Caco-2 (cell line): ENCODE results near the gene SMAD2. TPM values are rescaled to one million over a fixed set of nuclear protein-coding genes. Genes with fewer than 3 reads are reported as not detected.

Experiments
- BruUV-seq: library from RNA; stranded (reverse); fragments of 400-500 nt; replicated peaks from 2 replicates; lab custom pipeline; 2021; lab: Mats Ljungman, UMichigan
- CTCF ChIA-PET: fragments of 300-600 bp; sonication (Branson Sonifier 250); formaldehyde crosslinking; loops from one replicate; lab custom pipeline; 2022; ENCODE audit warnings: antibody characterized with exemption; lab: Charles Lee
- POLR2A ChIA-PET: fragments of 300-600 bp; sonication (Branson Sonifier 250); formaldehyde crosslinking; loops from one replicate; lab custom pipeline; 2022; ENCODE audit warnings: antibody characterized with exemption; lab: Charles Lee
- DNase-seq, 2 experiments: peaks; one replicate each; pipeline versions ENCODE4 v3.0.0 to v3.0.0-alpha.2; 2020 to 2022
- H3K27me3 ChIP-seq: replicated peaks from 2 replicates; pipeline ENCODE4 v1.6.0; 2011; ENCODE audit warnings: low read length; ENCODE audit not compliant: control insufficient read depth, insufficient read depth
- H3K36me3 ChIP-seq: 2 replicates; pipeline ENCODE4 v1.5.1; 2011; ENCODE audit warnings: low read length; ENCODE audit not compliant: control insufficient read depth, insufficient read depth
- H3K4me1 ChIP-seq: fragments of 250-450 bp; sonication (Bioruptor Pico); 2 replicates; pipeline ENCODE4 v1.5.1; 2020; ENCODE audit warnings: mild to moderate bottlenecking
- H3K4me3 ChIP-seq: 2 replicates; pipeline ENCODE4 v1.5.1; 2011; ENCODE audit warnings: low read depth, mild to moderate bottlenecking, control low read depth, low read length
- H3K9me3 ChIP-seq: fragments of 250-450 bp; sonication (Bioruptor Pico); 2 replicates; pipeline ENCODE4 v1.5.1; 2020; ENCODE audit warnings: mild to moderate bottlenecking, moderate library complexity
- H3K27ac Mint-ChIP-seq: one replicate; pipeline ENCODE4 v1.8.0; 2022; ENCODE audit warnings: mixed read lengths; ENCODE audit not compliant: unreplicated experiment
- H3K27me3 Mint-ChIP-seq: one replicate; pipeline ENCODE4 v1.8.0; 2022; ENCODE audit warnings: mixed read lengths; ENCODE audit not compliant: insufficient read depth, unreplicated experiment
- H3K36me3 Mint-ChIP-seq: one replicate; pipeline ENCODE4 v1.8.0; 2022; ENCODE audit warnings: mild to moderate bottlenecking, mixed read lengths; ENCODE audit not compliant: insufficient read depth, unreplicated experiment
- H3K4me1 Mint-ChIP-seq: one replicate; pipeline ENCODE4 v1.8.0; 2022; ENCODE audit warnings: low read depth, mixed read lengths; ENCODE audit not compliant: unreplicated experiment
- H3K4me3 Mint-ChIP-seq: one replicate; pipeline ENCODE4 v1.8.0; 2022; ENCODE audit warnings: mild to moderate bottlenecking, moderate library complexity, mixed read lengths; ENCODE audit not compliant: unreplicated experiment
- H3K9me3 Mint-ChIP-seq: one replicate; pipeline ENCODE4 v1.8.0; 2022; ENCODE audit warnings: mixed read lengths; ENCODE audit not compliant: unreplicated experiment
- intact Hi-C: fragments of 100-400 bp; cut with micrococcal nuclease; formaldehyde crosslinking; loops from one replicate; pipeline ENCODE4 v1.10.0; 2022; ENCODE audit not compliant: unreplicated experiment
- total RNA-seq: library from RNA; stranded (reverse); gene quantifications from 2 replicates; pipeline ENCODE4 v1.2.3, GENCODE V29; 2022
- TF ChIP-seq, protein P1 (sequence below), 2 experiments: fragments of 200-600 bp in 1 of 2; IDR thresholded peaks; 1 replicate in 1 of 2; 2 replicates in 1 of 2; pipeline versions ENCODE4 v1.5.1 to v1.8.0; 2011 to 2022; ENCODE audit warnings: antibody characterized with exemption in 1 of 2, control low read depth in 1 of 2, inconsistent platforms in 1 of 2, low read depth in 1 of 2, low read length in 1 of 2, mild to moderate bottlenecking in 1 of 2, moderate library complexity in 1 of 2; ENCODE audit not compliant: insufficient read depth in 1 of 2, severe bottlenecking in 1 of 2, unreplicated experiment in 1 of 2

Gene SMAD2
- total RNA-seq, 1 experiment from 2014 or later: 53.5 TPM

DNA sequence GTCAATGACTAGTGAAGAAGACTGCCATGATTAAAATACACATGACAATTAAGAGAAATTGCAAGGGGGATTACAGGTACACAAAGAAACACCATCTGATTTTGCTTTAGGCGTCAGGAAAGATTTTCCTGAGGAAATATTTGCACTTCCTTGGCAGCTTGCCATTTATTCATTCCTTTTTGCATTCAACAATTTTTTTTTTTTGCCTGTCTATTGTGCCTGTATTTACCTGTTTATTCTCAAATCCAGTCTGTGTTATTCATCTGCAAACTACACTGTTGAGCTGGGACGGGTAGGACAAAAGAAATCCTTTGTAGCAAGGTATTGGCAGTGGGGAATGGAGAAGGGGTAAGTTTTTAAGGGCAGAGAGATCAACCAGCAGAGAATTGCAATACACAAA, 31.8 kb downstream of the SMAD2 start:
- H3K9me3 ChIP-seq: no peaks in the 10 kb centered on the region
- H3K4me3 Mint-ChIP-seq: no peak overlapping the region
- H3K4me1 Mint-ChIP-seq: peaks cover 12% of the 10 kb centered on the region
- H3K27ac Mint-ChIP-seq: no peak overlapping the region
- H3K4me3 ChIP-seq: no peak overlapping the region
- H3K9me3 Mint-ChIP-seq: peaks cover 7% of the 10 kb centered on the region
- H3K27me3 Mint-ChIP-seq: no peaks in the 10 kb centered on the region
- TF ChIP-seq, protein P1, sequence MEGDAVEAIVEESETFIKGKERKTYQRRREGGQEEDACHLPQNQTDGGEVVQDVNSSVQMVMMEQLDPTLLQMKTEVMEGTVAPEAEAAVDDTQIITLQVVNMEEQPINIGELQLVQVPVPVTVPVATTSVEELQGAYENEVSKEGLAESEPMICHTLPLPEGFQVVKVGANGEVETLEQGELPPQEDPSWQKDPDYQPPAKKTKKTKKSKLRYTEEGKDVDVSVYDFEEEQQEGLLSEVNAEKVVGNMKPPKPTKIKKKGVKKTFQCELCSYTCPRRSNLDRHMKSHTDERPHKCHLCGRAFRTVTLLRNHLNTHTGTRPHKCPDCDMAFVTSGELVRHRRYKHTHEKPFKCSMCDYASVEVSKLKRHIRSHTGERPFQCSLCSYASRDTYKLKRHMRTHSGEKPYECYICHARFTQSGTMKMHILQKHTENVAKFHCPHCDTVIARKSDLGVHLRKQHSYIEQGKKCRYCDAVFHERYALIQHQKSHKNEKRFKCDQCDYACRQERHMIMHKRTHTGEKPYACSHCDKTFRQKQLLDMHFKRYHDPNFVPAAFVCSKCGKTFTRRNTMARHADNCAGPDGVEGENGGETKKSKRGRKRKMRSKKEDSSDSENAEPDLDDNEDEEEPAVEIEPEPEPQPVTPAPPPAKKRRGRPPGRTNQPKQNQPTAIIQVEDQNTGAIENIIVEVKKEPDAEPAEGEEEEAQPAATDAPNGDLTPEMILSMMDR (IDR thresholded peaks at IDR 0.05; ENCODE audit: insufficient read depth in 1 of 2, low read depth in 1 of 2, low read length in 1 of 2, severe bottlenecking in 1 of 2, unreplicated experiment in 1 of 2): no peak
- no peak for DNase-seq
- BruUV-seq: no TSS peak
- H3K4me1 ChIP-seq: no peaks in the 10 kb centered on the region
- H3K27me3 ChIP-seq: no peaks in the 10 kb centered on the region
- POLR2A ChIA-PET: no interaction called here
- no peaks in the 10 kb centered on the region for H3K36me3 ChIP-seq
- CTCF ChIA-PET: no interaction called here
- intact Hi-C loops: no loop called here
- peaks cover 4% of the 10 kb centered on the region for H3K36me3 Mint-ChIP-seq

DNA sequence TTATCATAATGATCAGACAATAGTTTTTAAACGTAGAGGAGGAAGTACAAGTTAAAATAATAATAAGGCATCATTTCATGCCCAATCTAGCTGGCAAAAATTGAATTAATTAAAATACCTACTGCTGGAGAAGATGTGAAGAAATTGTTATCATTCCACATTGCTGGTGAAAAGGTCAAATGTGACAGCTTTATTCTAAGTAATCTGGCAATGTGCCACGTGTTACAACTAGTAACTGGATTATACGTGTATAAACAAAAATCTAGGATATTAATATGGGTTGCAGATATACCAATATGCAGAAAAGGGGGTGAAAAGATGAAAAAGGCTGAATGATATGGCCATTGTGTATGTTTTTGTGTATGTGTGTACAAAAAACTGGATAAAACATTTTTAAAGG, 32.4 kb downstream of the SMAD2 start:
- CTCF ChIA-PET: no interaction called here
- no peaks in the 10 kb centered on the region for H3K36me3 ChIP-seq
- Mint-ChIP-seq H3K9me3 (peaks cover under 1% of the 10 kb centered on the region), H3K4me3 (no peak overlapping the region), H3K27ac (no peak overlapping the region), H3K27me3 (no peaks in the 10 kb centered on the region), H3K36me3 (peaks cover 4% of the 10 kb centered on the region), H3K4me1 (peaks cover 12% of the 10 kb centered on the region)
- intact Hi-C loops: no loop called here
- no peaks in the 10 kb centered on the region for H3K9me3 ChIP-seq
- TF ChIP-seq, protein P1 (IDR thresholded peaks at IDR 0.05; ENCODE audit: insufficient read depth in 1 of 2, low read depth in 1 of 2, low read length in 1 of 2, severe bottlenecking in 1 of 2, unreplicated experiment in 1 of 2): no peak
- POLR2A ChIA-PET: no interaction called here
- no peak overlapping the region for H3K4me3 ChIP-seq
- BruUV-seq: no TSS peak
- H3K4me1 ChIP-seq: no peaks in the 10 kb centered on the region
- no peaks in the 10 kb centered on the region for H3K27me3 ChIP-seq
- DNase-seq: no peak

DNA sequence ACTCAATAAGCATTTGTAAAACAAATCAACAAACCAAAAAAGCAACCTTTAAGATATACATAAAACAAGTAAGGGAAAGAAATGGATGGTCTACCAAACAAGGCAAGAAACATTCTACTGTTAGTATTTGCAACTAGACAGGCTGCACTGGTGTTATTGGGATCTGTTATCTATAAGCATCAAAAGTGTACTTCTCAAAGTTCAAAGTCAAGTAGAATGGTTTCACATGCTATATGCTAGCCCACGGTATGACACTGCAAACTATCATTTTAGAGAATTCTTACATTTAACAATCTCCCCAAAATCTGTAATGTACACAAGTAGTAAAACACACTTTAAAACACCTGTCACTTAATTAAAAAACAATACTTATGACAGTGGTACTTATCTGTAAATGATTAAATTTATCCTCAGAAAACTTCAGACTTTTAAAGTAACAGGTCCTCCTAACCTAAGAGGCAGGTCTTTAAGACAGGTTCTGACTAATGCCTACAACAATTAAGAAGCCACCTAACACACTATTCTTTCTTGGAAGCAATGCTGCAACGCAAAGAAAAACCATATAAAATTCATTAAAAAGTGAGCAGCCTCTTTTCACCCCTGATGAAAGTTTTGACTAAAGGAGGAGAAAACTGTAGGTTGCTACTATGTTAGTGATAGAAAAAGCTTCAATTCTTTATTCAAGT, 34.8 kb downstream of the SMAD2 start:
- DNase-seq: no peak
- H3K4me1 Mint-ChIP-seq: peaks cover 12% of the 10 kb centered on the region
- TF ChIP-seq, protein P1 (IDR thresholded peaks at IDR 0.05; ENCODE audit: insufficient read depth in 1 of 2, low read depth in 1 of 2, low read length in 1 of 2, severe bottlenecking in 1 of 2, unreplicated experiment in 1 of 2): no peak
- H3K36me3 ChIP-seq: no peaks in the 10 kb centered on the region
- no peak overlapping the region for H3K4me3 Mint-ChIP-seq
- no peaks in the 10 kb centered on the region for H3K4me1 ChIP-seq
- ChIA-PET POLR2A (no interaction called here), CTCF (no interaction called here)
- H3K36me3 Mint-ChIP-seq: peaks cover 4% of the 10 kb centered on the region
- no peaks in the 10 kb centered on the region for H3K9me3 ChIP-seq
- intact Hi-C loops: no loop called here
- no peaks in the 10 kb centered on the region for H3K27me3 ChIP-seq
- BruUV-seq: no TSS peak
- H3K27ac Mint-ChIP-seq: no peak overlapping the region
- H3K27me3 Mint-ChIP-seq: no peaks in the 10 kb centered on the region
- no peak overlapping the region for H3K4me3 ChIP-seq
- no peaks in the 10 kb centered on the region for H3K9me3 Mint-ChIP-seq
